ENCODE data around the gene SRPX2. TPM values are rescaled to one million over a fixed set of nuclear protein-coding genes. Genes with fewer than 3 reads are reported as not detected.

SRPX2 gene
- total RNA-seq, 1 experiment from 2014 or later: 2.4 TPM

GRCh38 chrX:100654261-100654660, 10.3 kb downstream of the SRPX2 start (continued):
- TF ChIP-seq, protein P1, sequence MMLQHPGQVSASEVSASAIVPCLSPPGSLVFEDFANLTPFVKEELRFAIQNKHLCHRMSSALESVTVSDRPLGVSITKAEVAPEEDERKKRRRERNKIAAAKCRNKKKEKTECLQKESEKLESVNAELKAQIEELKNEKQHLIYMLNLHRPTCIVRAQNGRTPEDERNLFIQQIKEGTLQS (IDR thresholded peaks at IDR 0.05): no peak

DNA sequence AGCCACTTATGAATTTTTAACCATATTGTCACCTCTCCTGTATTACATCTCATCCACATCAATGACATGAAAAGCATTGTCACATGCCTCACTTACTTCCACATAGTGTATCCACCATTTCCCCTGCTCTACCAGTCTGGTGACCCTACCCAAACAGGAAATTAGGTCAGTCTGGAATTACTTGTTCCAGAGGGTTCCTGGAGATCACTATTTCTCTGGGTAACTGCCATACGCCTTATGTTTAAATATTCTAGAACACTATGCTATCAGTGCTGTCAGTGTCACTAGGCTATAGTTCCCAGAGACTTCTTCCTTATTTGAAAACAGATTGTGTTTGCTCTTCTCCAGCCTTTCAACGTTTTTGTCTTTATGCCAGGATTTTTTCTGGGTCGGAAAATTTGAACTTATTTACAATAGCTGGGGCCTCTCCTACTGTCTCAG, 15.0 kb downstream of the SRPX2 start:
- no peaks in the 10 kb centered on the region for H3K36me3 ChIP-seq (ENCODE audit: control insufficient read depth in 1 of 2, insufficient read depth in 2 of 2, low read length in 2 of 2)
- H2AFZ ChIP-seq (ENCODE audit: low read depth, low read length, poor library complexity, severe bottlenecking): no peak overlapping the region
- no peaks in the 10 kb centered on the region for H3K79me2 ChIP-seq (ENCODE audit: insufficient read depth, low read length)
- intact Hi-C loops (cut with micrococcal nuclease): no loop called here
- H3K27ac ChIP-seq (ENCODE audit: low read depth, low read length): no peak overlapping the region
- H3K9ac ChIP-seq (ENCODE audit: low read length): no peak overlapping the region
- no peak overlapping the region for H3K4me3 ChIP-seq (replicated peaks in 1 of 2; ENCODE audit: low read depth in 1 of 2, low read length in 2 of 2)
- no peaks in the 10 kb centered on the region for H3K27me3 ChIP-seq (ENCODE audit: insufficient read depth, low read length)
- no peak for DNase-seq (ENCODE audit: low read depth, low spot score)
- no peak for ATAC-seq
- ChIA-PET RAD21 (ENCODE audit: low non-redundant PET in 1 of 2, low total read pairs in 2 of 2, uncharacterized antibody in 2 of 2, unreplicated experiment in 2 of 2) (no interaction called here), POLR2A (no interaction called here), CTCF (interaction anchor here (0.7 kb wide), 1 partner anchor 12 kb away, joined by 4 read pairs; no protein-coding TSS in a partner anchor)
- TF ChIP-seq EGR1 (IDR thresholded peaks at IDR 0.05; ENCODE audit: low read depth) (no peak), ZBTB33 (IDR thresholded peaks at IDR 0.05; ENCODE audit: extremely low read depth, insufficient replicate concordance, low read length) (no peak), MAX (IDR thresholded peaks at IDR 0.05) (no peak), ZNF274 (IDR thresholded peaks at IDR 0.05; ENCODE audit: low read depth, low read length) (no peak), EZH2 (IDR thresholded peaks at IDR 0.05) (no peak), TCF7L2 (IDR thresholded peaks at IDR 0.05; ENCODE audit: borderline replicate concordance, extremely low read depth, insufficient read depth, insufficient read length) (no peak)
- TF ChIP-seq, protein P2, sequence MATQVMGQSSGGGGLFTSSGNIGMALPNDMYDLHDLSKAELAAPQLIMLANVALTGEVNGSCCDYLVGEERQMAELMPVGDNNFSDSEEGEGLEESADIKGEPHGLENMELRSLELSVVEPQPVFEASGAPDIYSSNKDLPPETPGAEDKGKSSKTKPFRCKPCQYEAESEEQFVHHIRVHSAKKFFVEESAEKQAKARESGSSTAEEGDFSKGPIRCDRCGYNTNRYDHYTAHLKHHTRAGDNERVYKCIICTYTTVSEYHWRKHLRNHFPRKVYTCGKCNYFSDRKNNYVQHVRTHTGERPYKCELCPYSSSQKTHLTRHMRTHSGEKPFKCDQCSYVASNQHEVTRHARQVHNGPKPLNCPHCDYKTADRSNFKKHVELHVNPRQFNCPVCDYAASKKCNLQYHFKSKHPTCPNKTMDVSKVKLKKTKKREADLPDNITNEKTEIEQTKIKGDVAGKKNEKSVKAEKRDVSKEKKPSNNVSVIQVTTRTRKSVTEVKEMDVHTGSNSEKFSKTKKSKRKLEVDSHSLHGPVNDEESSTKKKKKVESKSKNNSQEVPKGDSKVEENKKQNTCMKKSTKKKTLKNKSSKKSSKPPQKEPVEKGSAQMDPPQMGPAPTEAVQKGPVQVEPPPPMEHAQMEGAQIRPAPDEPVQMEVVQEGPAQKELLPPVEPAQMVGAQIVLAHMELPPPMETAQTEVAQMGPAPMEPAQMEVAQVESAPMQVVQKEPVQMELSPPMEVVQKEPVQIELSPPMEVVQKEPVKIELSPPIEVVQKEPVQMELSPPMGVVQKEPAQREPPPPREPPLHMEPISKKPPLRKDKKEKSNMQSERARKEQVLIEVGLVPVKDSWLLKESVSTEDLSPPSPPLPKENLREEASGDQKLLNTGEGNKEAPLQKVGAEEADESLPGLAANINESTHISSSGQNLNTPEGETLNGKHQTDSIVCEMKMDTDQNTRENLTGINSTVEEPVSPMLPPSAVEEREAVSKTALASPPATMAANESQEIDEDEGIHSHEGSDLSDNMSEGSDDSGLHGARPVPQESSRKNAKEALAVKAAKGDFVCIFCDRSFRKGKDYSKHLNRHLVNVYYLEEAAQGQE (IDR thresholded peaks at IDR 0.05; ENCODE audit: low read depth): no peak
- H3K4me2 ChIP-seq (ENCODE audit: low read length): no peak overlapping the region
- H3K4me1 ChIP-seq (ENCODE audit: control insufficient read depth in 1 of 2, insufficient read depth in 2 of 2, low read length in 2 of 2): peaks cover 0 to 8% of the 10 kb centered on the region in 2 experiments; a peak in 1 of 4 replicates
- no peaks in the 10 kb centered on the region for H3K9me2 ChIP-seq (ENCODE audit: insufficient read depth)
- H3K9me3 ChIP-seq (ENCODE audit: control insufficient read depth in 1 of 2, insufficient read depth in 1 of 2, low read depth in 1 of 2, low read length in 2 of 2): no peaks in the 10 kb centered on the region
- BruUV-seq (replicated peaks): no TSS peak
- no peaks in the 10 kb centered on the region for H4K20me1 ChIP-seq (ENCODE audit: insufficient read depth)

Data from HCT116 (cell line).